GM12872 (cell line): Measurements from ENCODE around the gene PEPD.

Source experiments
- CTCF ChIP-seq: IDR thresholded peaks from 3 replicates; pipeline ENCODE4 v1.5.1; 2011; ENCODE audit warnings: low read depth, mild to moderate bottlenecking, low read length, moderate library complexity; ENCODE audit not compliant: insufficient read depth

Gene PEPD

GRCh38 chr19:33388231-33388724 lies 133.3 kb downstream of the PEPD start:
- no peak for TF ChIP-seq CTCF

- TF ChIP-seq CTCF, result no peak
These were observed 134.0 kb downstream of the PEPD start for GRCh38 chr19:33387351-33388230.

GRCh38 chr19:33386361-33386858 lies 135.2 kb downstream of the PEPD start:
- TF ChIP-seq CTCF, result no peak

- no peak for TF ChIP-seq CTCF
These were observed 135.6 kb downstream of the PEPD start for GRCh38 chr19:33385956-33386355.

GRCh38 chr19:33384983-33385382 lies 136.6 kb downstream of the PEPD start:
- no peak for TF ChIP-seq CTCF

GRCh38 chr19:33383720-33384292 lies 137.8 kb downstream of the PEPD start:
- no peak for TF ChIP-seq CTCF

GRCh38 chr19:33382982-33383381 lies 138.6 kb downstream of the PEPD start:
- TF ChIP-seq CTCF, result no peak
